Hematopoietic multipotent progenitor cell treated with erythropoietin and hydrocortisone succinate and interleukin-3 and kit ligand, for 4 days (in vitro differentiated cells): ENCODE data around the gene TBC1D5.
A peak's percentile ranks its signal among the peaks of the same experiment; 100 is the strongest.
"Not testable (repeated sequence)": the region's sequence is repeated elsewhere in the genome, so short reads cannot be mapped to it uniquely, and the experiment has no call there.

Experiments used
- DNase-seq: peaks from one replicate; pipeline ENCODE4 v3.0.0-alpha.2; 2015

TBC1D5 gene

GRCh38 chr3:17705991-17706390 lies 36.4 kb downstream of the TBC1D5 start:
- not testable (repeated sequence) for DNase-seq

DNA sequence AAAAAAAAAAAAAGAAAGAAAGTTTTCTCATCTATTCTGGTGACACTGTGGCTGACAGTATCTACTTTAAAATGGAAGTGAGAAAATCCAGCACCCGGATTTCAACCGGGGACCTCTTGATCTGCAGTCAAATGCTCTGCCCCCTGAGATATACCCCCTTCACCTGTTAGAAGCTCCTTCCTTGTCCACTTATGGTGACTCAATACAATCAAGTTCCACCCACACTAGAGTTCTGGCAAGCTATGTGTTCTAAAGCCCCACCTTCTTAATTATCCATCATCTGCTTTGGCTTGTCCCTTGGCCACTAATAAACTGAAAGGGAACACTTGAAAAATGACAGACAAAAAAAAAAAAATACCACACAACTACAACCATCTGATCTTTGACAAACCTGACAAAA lies 42.6 kb downstream of the TBC1D5 start:
- DNase-seq: not testable (repeated sequence)

GRCh38 chr3:17695665-17696064 lies 46.8 kb downstream of the TBC1D5 start:
- not testable (repeated sequence) for DNase-seq

GRCh38 chr3:17693670-17693999 lies 48.8 kb downstream of the TBC1D5 start:
- not testable (repeated sequence) for DNase-seq

GRCh38 chr3:17692846-17693669 lies 49.4 kb downstream of the TBC1D5 start:
- not testable (repeated sequence) for DNase-seq

DNA sequence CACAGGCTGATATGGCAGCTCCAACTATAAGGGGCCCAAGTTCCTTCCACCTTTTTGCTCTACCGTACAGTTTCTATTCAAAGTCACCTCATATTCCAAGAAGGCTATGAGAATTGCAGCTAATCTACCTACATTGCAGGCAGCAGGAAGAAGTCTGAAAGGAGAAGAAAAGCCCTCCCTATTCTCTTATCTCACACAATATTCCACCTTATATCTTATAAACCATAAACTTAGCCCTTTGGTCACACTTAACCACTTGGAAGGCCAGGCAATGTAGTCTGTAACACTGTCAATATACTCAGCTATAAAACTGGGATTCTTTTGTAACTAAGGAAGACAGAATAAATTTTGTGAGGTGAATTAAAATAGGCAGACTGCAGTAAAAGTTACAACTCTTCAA lies 54.9 kb downstream of the TBC1D5 start:
- no peak for DNase-seq

DNA sequence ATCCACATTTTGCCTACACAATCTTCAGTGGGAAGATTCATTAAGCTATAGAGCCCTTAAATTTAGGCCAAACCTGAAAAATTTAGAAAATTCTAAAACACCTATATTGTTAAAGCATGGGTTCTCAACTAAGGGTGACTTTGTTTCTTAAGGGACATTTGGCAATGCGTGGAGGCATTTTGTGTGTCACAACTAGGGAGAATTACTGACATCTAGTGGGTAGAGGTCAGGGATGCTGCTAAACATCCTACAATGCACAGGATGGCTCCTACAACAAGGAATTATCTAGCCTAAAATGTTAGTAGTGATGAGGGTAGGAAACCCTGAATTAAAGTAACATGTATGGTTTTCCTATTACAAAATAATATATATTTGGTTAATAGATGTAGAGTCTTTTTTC lies 55.8 kb downstream of the TBC1D5 start:
- DNase-seq: peak; percentile 77

GRCh38 chr3:17683542-17684207 lies 58.8 kb downstream of the TBC1D5 start:
- no peak for DNase-seq

DNA sequence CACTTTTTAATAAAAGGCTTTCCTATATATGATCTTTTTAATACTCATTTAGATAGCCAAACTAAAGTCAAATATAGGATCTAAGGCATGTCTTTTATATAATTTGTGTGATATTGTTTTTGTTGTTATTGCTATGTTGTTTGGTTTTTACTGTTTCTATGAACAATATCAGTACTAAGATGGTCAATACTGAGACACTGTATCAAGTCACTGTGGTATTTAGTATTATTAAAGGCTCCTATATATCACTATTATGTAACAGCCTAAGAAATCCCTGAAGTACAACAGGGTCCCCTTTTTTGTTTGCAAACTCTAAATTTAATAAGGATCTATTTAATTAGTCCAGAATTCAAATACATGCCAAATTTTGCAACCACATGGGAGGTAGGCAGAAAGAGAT lies 61.9 kb downstream of the TBC1D5 start:
- no peak for DNase-seq

DNA sequence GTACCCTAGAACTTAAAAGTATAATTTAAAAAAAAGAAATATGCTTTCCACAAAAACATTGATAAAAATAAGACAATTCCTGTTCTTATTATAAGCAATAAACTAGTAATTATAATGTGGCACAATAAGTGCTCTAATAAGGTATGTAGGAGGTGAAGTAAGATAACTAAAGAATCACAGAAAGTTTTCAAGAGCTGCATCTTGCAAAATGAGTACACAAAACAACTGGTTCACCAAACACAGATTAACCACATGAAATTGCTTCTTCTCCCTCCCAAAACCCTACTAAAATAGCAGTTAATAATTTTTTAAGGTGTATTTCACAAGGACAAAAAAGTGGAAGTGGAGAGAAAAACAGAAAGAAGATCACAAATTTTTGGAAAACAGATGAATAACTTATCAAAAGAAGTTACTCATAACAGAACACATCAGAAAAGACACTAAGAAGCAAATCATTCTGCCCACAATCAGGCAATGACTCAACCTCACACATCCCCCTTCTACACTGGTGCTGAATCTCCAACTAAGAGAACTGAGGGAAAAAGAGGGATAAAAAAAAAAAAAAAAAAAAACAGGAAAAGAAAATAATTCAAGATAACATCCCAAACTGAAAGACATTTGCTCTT lies 64.2 kb downstream of the TBC1D5 start:
- peak; percentile 28 for DNase-seq

GRCh38 chr3:17674082-17674686 lies 68.2 kb downstream of the TBC1D5 start:
- DNase-seq: no peak

DNA sequence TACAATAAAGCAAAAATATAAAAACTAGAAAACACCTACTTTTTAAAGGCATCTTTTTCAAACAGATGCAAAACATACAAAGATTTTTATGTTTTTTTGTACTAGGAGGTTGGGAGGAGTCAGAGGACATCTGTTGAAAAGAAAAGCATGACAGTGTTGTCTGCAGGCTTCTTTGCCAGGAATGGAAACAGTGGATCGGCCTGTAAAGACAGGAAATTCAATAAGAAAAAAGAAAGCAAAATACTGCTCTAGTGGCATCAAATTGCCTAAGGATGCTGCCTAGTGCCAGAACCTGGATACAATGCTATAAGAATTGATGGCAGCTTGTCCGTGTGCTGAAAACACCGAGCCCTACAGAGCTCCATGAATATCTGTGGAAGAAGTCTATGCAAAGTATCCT lies 69.9 kb downstream of the TBC1D5 start:
- no peak for DNase-seq

- no peak for DNase-seq
Measured at GRCh38 chr3:17670749-17671148, 71.7 kb downstream of the TBC1D5 start.

DNA sequence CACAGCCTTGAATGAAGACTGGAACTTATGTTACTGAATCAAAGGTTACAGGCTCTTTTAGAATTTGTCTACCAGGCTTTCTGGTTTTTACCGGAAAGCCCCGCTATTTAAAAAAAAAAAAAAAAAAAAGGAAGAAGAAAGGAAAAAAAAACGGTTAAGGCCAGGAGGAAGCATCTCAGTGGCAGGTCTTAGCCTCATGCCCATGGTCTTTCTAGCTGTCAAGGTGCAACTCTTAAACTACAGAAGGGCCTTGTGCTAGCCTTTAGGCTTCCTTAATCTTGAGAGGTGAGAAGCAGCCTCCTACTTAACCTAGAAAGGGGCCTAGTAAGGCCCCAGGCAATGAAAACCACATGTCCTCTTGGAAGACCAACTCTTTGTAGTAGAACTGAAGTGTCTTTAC lies 77.5 kb downstream of the TBC1D5 start:
- DNase-seq: peak; percentile 43

DNA sequence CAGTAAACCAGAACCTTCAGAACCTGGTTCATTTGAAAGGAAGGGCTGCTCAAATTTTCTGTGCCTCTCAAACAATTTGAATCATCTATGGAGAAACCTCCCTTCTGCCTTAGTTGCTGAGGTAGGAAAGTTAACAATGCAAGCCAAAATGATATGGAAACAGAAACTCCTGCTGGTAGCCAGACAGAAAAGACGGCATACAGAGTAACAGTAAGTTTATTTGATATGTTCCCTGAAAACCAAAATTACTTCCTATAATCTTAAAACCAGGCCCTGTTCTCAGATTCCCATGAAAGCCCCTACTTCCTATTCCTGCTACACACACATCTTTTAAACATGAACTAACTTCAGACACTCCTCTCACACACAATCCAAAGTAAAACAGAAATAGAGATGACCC lies 86.2 kb downstream of the TBC1D5 start:
- no peak for DNase-seq

DNA sequence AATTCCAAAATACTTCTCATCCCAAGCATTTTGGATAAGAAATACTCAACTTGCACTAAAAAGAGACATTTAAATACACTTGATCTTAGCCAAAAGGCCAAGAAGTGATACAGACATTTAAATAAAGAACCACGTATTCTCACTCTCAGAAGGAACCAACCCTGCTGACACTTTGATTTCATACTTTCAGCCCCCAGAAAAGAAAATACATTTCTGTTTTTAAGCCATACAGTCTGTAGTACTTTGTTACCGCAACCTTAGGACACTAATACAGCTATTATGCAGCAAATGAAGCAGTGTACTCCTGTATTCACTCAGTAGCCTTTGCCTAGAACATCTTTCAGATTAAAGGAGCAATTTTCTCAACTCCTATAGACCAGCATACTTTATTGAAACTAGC lies 86.7 kb downstream of the TBC1D5 start:
- no peak for DNase-seq

DNA sequence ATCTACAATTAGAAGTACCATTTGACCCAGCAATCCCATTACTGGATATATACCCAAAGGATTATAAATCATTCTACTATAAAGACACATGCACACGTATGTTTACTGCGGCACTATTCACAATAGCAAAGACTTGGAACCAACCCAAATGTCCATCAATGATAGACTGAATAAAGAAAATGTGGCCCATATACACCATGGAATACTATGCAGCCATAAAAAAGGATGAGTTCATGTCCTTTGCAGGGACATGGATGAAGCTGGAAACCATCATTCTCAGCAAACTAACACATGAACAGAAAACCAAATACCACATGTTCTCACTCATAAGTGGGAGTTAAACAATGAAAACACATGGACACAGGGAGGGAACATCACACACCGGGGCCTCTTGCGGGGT lies 92.7 kb downstream of the TBC1D5 start:
- not testable (repeated sequence) for DNase-seq

GRCh38 chr3:17648630-17649355 lies 93.6 kb downstream of the TBC1D5 start:
- DNase-seq: not testable (repeated sequence)

DNA sequence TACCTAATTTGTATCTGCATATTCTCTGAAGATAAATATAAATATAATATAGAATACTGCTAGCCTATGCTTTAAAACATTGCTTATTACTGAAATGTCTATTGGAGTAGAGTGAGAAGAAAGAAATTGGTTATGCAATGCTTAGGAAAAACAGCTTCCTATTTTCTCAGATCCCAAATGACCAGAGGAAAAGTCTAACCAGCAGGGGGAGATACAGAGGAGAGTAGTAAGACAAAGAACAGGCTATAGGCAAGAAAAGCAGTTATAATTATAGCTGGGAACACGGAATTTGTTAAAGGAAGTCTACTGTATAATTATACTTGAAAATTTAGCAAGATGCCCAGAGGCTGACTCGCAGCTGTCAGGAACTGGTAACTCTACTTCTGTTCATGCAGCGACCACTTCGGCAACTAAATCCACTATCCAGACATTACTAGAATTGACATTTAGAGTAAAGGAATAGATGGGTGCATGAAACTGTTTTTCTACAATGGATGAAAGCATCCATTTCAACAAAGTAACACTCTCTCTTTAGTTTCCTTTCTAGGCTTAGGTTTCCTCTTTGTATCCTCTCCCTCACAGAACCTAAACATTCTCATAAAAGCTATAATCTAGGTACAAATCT lies 97.2 kb downstream of the TBC1D5 start:
- DNase-seq: peak; percentile 80

GRCh38 chr3:17643691-17644090 lies 98.7 kb downstream of the TBC1D5 start:
- DNase-seq: no peak

DNA sequence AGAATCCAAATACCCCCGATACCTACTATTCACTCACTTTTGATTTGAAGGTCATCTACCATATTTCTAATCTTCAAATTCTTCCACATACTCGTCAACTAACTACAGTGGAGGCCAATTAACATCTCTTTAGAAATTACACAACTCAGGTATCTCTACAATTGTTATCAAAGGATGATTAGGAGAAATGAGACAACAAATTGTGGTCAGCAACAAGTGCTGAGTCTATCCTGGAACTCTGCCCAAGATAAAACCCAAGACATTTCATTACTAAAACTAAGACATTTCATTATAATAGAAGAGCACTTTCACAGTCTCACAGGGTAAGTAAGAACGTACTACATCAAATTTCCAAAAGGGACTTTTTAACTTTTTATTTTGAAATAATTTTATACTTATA lies 100.0 kb downstream of the TBC1D5 start:
- DNase-seq: peak; percentile 31

DNA sequence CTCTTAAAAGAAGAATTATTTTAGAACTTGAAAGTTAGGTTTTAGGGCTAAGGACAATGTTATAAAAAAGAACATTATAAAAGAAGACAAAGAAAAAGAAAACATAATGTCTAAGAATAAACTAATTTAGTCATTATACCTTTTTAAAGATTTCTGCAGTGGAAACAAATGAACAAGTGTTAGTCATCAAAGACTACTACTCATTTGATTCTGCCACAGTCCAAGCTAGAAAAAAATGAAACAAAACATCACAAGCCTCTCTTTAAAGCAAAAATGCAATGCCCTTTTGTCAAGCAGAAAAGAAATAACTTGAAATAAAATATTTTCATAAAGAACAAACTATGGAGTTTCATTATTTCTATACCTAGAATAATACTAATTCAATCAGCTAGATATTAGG lies 102.0 kb downstream of the TBC1D5 start:
- DNase-seq: no peak

DNA sequence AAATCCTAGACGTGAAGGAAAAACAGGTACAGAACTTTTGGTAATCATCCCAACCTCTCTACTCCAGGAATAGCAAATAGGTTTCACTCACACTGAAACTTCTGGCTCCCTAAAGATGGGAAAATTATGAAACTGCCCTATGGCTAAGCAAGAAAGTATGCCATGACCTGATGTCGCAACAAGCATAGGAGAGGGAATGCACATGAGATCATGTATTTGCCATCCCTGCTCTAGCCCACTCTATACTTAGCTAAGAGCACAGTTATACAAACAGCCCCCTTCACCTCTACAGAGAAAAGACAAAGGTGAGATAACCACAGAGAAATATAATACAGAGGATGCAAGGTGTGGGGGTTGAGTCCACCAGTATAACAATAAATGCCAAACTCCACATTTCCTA lies 102.7 kb downstream of the TBC1D5 start:
- DNase-seq: no peak
